AG08396 (cell line): ENCODE data around the gene LIPH.

Experiments
- DNase-seq: peaks from one replicate; pipeline ENCODE4 v3.0.0; 2012; ENCODE audit warnings: low spot score, mixed read lengths

LIPH gene

GRCh38 chr3:185540695-185541094 is 11.7 kb downstream of the LIPH start:
- no peak for DNase-seq

GRCh38 chr3:185539934-185540333 is 12.5 kb downstream of the LIPH start:
- no peak for DNase-seq

GRCh38 chr3:185537369-185537970 is 14.9 kb downstream of the LIPH start:
- no peak for DNase-seq

- DNase-seq = no peak
These were observed 17.9 kb downstream of the LIPH start for GRCh38 chr3:185534511-185534910.

- DNase-seq = no peak
These were observed 19.5 kb downstream of the LIPH start for GRCh38 chr3:185532901-185533300.

GRCh38 chr3:185530856-185531255 is 21.5 kb downstream of the LIPH start:
- no peak for DNase-seq

- no peak for DNase-seq
These were observed 23.9 kb downstream of the LIPH start for GRCh38 chr3:185528532-185528931.

GRCh38 chr3:185527364-185527763 is 25.0 kb downstream of the LIPH start:
- DNase-seq = no peak

GRCh38 chr3:185526349-185526951 is 25.9 kb downstream of the LIPH start:
- DNase-seq = no peak

- DNase-seq = no peak
These were observed 30.8 kb downstream of the LIPH start for GRCh38 chr3:185521349-185522138.

GRCh38 chr3:185519021-185519420 is 33.4 kb downstream of the LIPH start:
- no peak for DNase-seq

- DNase-seq = no peak
These were observed 34.8 kb downstream of the LIPH start for GRCh38 chr3:185517387-185518130.

GRCh38 chr3:185511711-185512110 is 40.7 kb downstream of the LIPH start:
- no peak for DNase-seq

GRCh38 chr3:185508335-185508991 is 43.9 kb downstream of the LIPH start:
- no peak for DNase-seq

- DNase-seq = no peak
These were observed 44.5 kb downstream of the LIPH start for GRCh38 chr3:185507883-185508282.

- no peak for DNase-seq
These were observed 47.8 kb downstream of the LIPH start for GRCh38 chr3:185504636-185505035.

GRCh38 chr3:185503521-185503920 is 48.9 kb downstream of the LIPH start:
- no peak for DNase-seq

GRCh38 chr3:185502987-185503386 is 49.4 kb downstream of the LIPH start:
- DNase-seq = no peak

- peak; percentile 98 for DNase-seq
These were observed 53.6 kb downstream of the LIPH start, which contains the start of gene TMEM41A for GRCh38 chr3:185498503-185499396. TMEM41A (minus strand) TSS chr3:185499035; CDS start chr3:185498961, 74 bp downstream.

- no peak for DNase-seq
These were observed 62.1 kb downstream of the LIPH start for GRCh38 chr3:185490241-185490640.

- DNase-seq = no peak
These were observed 62.9 kb downstream of the LIPH start for GRCh38 chr3:185489462-185489861.
